Fibroblast of skin of left quadriceps (primary cell): ENCODE measurements around the gene C6orf15.
"Not testable (repeated sequence)": the region's sequence is repeated elsewhere in the genome, so short reads cannot be mapped to it uniquely, and the experiment has no call there.

ENCODE experiments used
- DNase-seq, 2 experiments: peaks; one replicate each; pipeline ENCODE4 v3.0.0-alpha.2; 2013; ENCODE audit warnings: low read depth in 2 of 2

The C6orf15 gene

DNA sequence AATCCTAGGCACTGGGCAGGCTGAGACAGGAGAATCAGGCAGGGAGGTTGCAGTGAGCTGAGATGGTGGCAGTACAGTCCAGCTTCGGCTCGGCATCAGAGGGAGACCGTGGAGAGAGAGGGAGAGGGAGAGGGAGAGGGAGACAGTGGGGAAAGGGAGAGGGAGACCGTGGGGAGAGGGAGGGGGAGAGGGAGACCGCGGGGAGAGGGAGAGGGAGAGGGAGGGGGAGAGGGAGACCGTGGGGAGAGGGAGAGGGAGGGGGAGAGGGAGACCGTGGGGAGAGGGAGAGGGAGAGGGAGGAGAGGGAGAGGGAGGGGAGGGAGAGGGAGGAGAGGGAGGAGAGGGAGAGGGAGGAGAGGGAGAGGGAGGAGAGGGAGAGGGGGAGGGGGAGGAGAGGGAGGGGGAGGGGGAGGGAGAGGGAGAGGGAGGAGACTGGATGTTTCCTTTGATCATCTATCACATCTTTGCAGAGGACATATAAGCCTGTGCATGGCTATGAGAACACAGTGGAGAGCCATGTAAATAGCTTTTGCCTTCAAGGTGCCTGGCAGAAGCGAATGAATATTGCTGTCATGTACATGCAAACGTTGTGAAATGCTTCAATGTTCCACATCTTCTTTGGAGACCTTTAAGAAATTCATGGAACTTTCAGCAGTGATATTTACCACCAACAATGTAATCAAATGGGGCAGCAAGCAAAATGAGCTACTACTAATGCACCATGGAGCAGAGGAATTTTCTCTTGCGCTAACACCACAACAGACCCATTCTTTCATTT lies 44.3 kb downstream of the C6orf15 start:
- DNase-seq: not testable (repeated sequence)

DNA sequence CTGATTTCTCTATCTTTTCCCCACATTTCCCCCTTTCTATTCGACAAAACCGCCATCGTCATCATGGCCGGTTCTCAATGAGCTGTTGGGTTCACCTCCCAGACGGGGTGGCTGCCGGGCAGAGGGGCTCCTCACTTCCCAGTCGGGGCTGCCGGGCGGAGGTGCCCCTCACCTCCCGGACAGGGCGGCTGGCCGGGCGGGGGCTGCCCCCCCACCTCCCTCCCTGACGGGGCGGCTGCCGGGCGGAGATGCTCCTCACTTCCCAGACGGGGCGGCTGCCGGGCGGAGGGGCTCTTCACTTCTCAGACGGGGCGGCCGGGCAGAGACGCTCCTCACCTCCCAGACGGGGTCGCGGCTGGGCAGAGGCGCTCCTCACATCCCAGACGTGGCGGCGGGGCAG lies 45.3 kb downstream of the C6orf15 start:
- not testable (repeated sequence) for DNase-seq

DNA sequence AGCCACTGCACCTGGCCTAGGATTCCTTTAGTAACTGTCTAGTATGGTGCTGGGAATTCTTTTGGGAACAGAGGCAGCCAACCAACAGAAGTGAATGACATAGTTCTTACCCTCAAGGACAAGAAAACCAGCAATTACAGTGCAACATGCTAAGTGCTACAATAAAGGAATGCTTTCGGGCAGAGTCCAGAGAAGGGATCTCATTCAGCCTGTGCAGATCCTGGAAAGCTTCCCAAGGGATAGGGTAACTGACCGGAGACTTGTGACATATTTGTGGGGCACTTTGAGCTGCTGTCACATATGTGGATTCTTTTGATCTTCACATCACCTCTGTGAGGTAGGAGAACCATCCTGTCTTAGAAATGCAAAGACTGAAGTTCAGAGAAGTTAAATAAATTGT lies 46.8 kb downstream of the C6orf15 start:
- no peak for DNase-seq

DNA sequence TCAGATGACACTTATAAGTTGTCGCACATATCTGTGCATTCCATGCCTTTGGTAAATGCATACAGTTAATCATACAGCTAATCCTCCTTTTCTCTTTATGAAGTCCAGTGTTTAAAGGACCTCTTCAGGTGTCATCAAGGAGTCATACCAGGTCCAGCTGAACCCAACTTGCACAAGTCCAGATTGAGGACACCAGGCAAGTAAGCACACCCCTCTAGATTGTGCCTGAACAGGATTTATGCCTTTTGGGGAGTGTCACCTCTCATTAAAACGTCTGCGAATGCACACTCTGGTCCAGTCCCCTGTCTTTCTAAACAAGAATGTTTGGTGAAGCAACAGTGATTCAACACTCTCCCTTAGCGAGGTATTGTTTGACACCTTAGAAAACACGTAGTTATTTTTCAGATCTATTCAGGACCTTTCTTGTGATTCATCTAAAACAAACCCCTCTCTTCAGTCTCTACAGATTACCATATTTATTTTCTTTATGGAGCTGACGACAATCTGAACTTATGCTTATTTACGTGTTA lies 48.4 kb downstream of the C6orf15 start:
- DNase-seq: no peak
